Neural cell (in vitro differentiated cells): ENCODE data around the gene S100A1. TPM values are rescaled to one million over a fixed set of nuclear protein-coding genes. Genes with fewer than 3 reads are reported as not detected.
"Not testable (repeated sequence)": the region's sequence is repeated elsewhere in the genome, so short reads cannot be mapped to it uniquely, and the experiment has no call there.

ENCODE experiments used
- H2AFZ ChIP-seq: fragments of 200-600, 300-800 bp; sonication (generic), shearing (Covaris generic); 2 replicates; pipeline ENCODE4 v1.6.0; 2014; ENCODE audit warnings: low read depth, mild to moderate bottlenecking, antibody characterized with exemption, low read length, moderate library complexity
- H3F3A ChIP-seq: fragments of 200-600 bp; shearing (Covaris generic); 2 replicates; pipeline ENCODE4 v1.6.1; 2016; ENCODE audit warnings: mild to moderate bottlenecking, moderate library complexity, mixed read lengths, antibody characterized with exemption, low read length; ENCODE audit not compliant: insufficient read depth, poor library complexity, severe bottlenecking
- H3K27ac ChIP-seq: fragments of 200-600, 300-800 bp; sonication (generic), shearing (Covaris generic); 2 replicates; pipeline ENCODE4 v1.5.1; 2014; ENCODE audit warnings: mild to moderate bottlenecking, low read length, moderate library complexity
- H3K27me3 ChIP-seq: fragments of 300-800, 200-600 bp; sonication (generic), shearing (Covaris generic); 2 replicates; pipeline ENCODE4 v1.6.0; 2014; ENCODE audit warnings: mild to moderate bottlenecking, low read depth, low read length, moderate library complexity; ENCODE audit not compliant: insufficient read depth
- H3K36me3 ChIP-seq: fragments of 300-800, 200-600 bp; sonication (generic), shearing (Covaris generic); 2 replicates; pipeline ENCODE4 v1.5.1; 2014; ENCODE audit warnings: mild to moderate bottlenecking, antibody characterized with exemption, low read length, moderate library complexity; ENCODE audit not compliant: insufficient read depth
- H3K4me2 ChIP-seq: fragments of 300-800, 200-600 bp; sonication (generic), shearing (Covaris generic); 2 replicates; pipeline ENCODE4 v1.6.0; 2014; ENCODE audit warnings: mild to moderate bottlenecking, low read length
- H3K4me3 ChIP-seq: fragments of 300-800, 200-600 bp; sonication (generic), shearing (Covaris generic); 2 replicates; pipeline ENCODE4 v1.5.1; 2014; ENCODE audit warnings: mild to moderate bottlenecking, low read length, moderate library complexity
- H3K79me2 ChIP-seq: fragments of 200-600 bp; shearing (Covaris generic); replicated peaks from 2 replicates; pipeline ENCODE4 v1.6.0; 2014; ENCODE audit warnings: mild to moderate bottlenecking, low read length, moderate library complexity; ENCODE audit not compliant: insufficient read depth
- H3K9ac ChIP-seq: fragments of 300-800, 200-600 bp; sonication (generic), shearing (Covaris generic); 2 replicates; pipeline ENCODE4 v1.6.1; 2016; ENCODE audit warnings: mild to moderate bottlenecking, low read length, mixed read lengths
- H3K9me2 ChIP-seq: fragments of 200-600 bp; shearing (Covaris generic); 2 replicates; pipeline ENCODE4 v1.6.1; 2016; ENCODE audit warnings: mild to moderate bottlenecking, low read length, mixed read lengths; ENCODE audit not compliant: insufficient read depth
- H3K9me3 ChIP-seq: fragments of 200-600, 300-800 bp; sonication (generic), shearing (Covaris generic); 2 replicates; pipeline ENCODE4 v1.6.1; 2016; ENCODE audit warnings: mild to moderate bottlenecking, mixed run types, low read length, moderate library complexity, mixed read lengths
- H4K20me1 ChIP-seq: fragments of 200-600 bp; shearing (Covaris generic); 2 replicates; pipeline ENCODE4 v1.6.1; 2016; ENCODE audit warnings: mild to moderate bottlenecking, mixed run types; ENCODE audit not compliant: insufficient read depth
- CTCF ChIP-seq: fragments of 450-650 bp; IDR thresholded peaks from 2 replicates; pipeline ENCODE4 v1.5.1; 2014; ENCODE audit warnings: antibody characterized with exemption, mild to moderate bottlenecking, moderate library complexity; ENCODE audit not compliant: poor library complexity, severe bottlenecking
- EP300 ChIP-seq: fragments of 450-650 bp; conservative IDR thresholded peaks from 2 replicates; pipeline ENCODE4 v1.6.1; 2014; ENCODE audit warnings: antibody characterized with exemption, mild to moderate bottlenecking, moderate library complexity; ENCODE audit not compliant: poor library complexity, severe bottlenecking
- EZH2 ChIP-seq: fragments of 200-600, 300-800 bp; shearing (Covaris generic), sonication (generic); IDR thresholded peaks from 2 replicates; pipeline ENCODE4 v1.6.1; 2014; ENCODE audit warnings: antibody characterized with exemption, low read length, borderline replicate concordance, mild to moderate bottlenecking; ENCODE audit not compliant: insufficient read depth, poor library complexity, severe bottlenecking
- MXI1 ChIP-seq: fragments of 450-650 bp; conservative IDR thresholded peaks from 2 replicates; pipeline ENCODE4 v1.6.1; 2014; ENCODE audit warnings: antibody characterized with exemption, mild to moderate bottlenecking; ENCODE audit not compliant: poor library complexity, severe bottlenecking
- POLR2AphosphoS5 ChIP-seq: IDR thresholded peaks from 2 replicates; pipeline ENCODE4 v1.6.1; 2012
- RAD21 ChIP-seq: fragments of 450-650 bp; conservative IDR thresholded peaks from 2 replicates; pipeline ENCODE4 v1.6.1; 2014; ENCODE audit warnings: antibody characterized with exemption, mild to moderate bottlenecking, moderate library complexity
- REST ChIP-seq: IDR thresholded peaks from 2 replicates; pipeline ENCODE4 v1.6.1; 2012; ENCODE audit warnings: borderline replicate concordance
- SMC3 ChIP-seq: fragments of 450-650 bp; conservative IDR thresholded peaks from 2 replicates; pipeline ENCODE4 v1.6.1; 2014; ENCODE audit warnings: antibody characterized with exemption, mild to moderate bottlenecking, moderate library complexity; ENCODE audit not compliant: poor library complexity
- TAF1 ChIP-seq: IDR thresholded peaks from 2 replicates; pipeline ENCODE4 v1.6.1; 2012; ENCODE audit warnings: low read depth
- polyA plus RNA-seq: library from polyadenylated mRNA; depleted of rRNA; stranded (reverse); fragments of >200 nt; gene quantifications from 2 replicates; pipeline ENCODE4 v1.2.3, GENCODE V29; 2014

S100A1 gene
- polyA plus RNA-seq, 1 donor from 2014 or later = not detected

GRCh38 chr1:153671628-153672353 lies 43.6 kb downstream of the S100A1 start:
- not testable (repeated sequence) for H3K9me3 ChIP-seq, H4K20me1 ChIP-seq, H3K9me2 ChIP-seq, H3K27me3 ChIP-seq, H3F3A ChIP-seq
- Histone ChIP-seq H3K4me2 (peak overlapping the region; percentile 4), H3K79me2 (peaks cover 30% of the 10 kb centered on the region), H3K27ac (peak overlapping the region; percentile 64), H3K9ac (peak overlapping the region; percentile 42), H3K36me3 (peaks cover 20% of the 10 kb centered on the region), H2AFZ (peak overlapping the region; percentile 21), H3K4me3 (peak overlapping the region; percentile 85)
- peak; percentile 35 for TF ChIP-seq CTCF

GRCh38 chr1:153673511-153673910 lies 45.3 kb downstream of the S100A1 start:
- Histone ChIP-seq H3K4me3 (no peak overlapping the region), H3F3A (no peaks in the 10 kb centered on the region), H3K36me3 (peaks cover 8% of the 10 kb centered on the region), H3K79me2 (peaks cover 23% of the 10 kb centered on the region), H3K9ac (no peak overlapping the region), H3K4me2 (no peak overlapping the region), H4K20me1 (no peaks in the 10 kb centered on the region), H2AFZ (no peak overlapping the region), H3K9me3 (no peaks in the 10 kb centered on the region), H3K27ac (no peak overlapping the region), H3K27me3 (peaks cover 14% of the 10 kb centered on the region), H3K9me2 (no peaks in the 10 kb centered on the region)
- TF ChIP-seq MXI1 (no peak), REST (no peak), EP300 (no peak), TAF1 (no peak), CTCF (no peak), POLR2AphosphoS5 (no peak), RAD21 (no peak), SMC3 (no peak), EZH2 (no peak)
